Suprapubic skin (tissue), 4 donors: ENCODE data around the gene CDNF. TPM values are rescaled to one million over a fixed set of nuclear protein-coding genes. Genes with fewer than 3 reads are reported as not detected.

Experiments
- DNase-seq, 2 donors: peaks; one replicate each; pipeline ENCODE4 v3.0.0-alpha.2; 2019; ENCODE audit warnings: low spot score in 2 of 2
- H3K27ac ChIP-seq: fragments of 200-600 bp; sonication (generic); one replicate; pipeline ENCODE4 v1.5.1; 2019
- H3K27me3 ChIP-seq: fragments of 200-600 bp; sonication (generic); one replicate; pipeline ENCODE4 v1.5.1; 2019
- H3K36me3 ChIP-seq: fragments of 200-600 bp; sonication (generic); one replicate; pipeline ENCODE4 v1.5.1; 2019
- H3K4me1 ChIP-seq: fragments of 200-600 bp; sonication (generic); one replicate; pipeline ENCODE4 v1.5.1; 2019
- H3K4me3 ChIP-seq: fragments of 200-600 bp; sonication (generic); one replicate; pipeline ENCODE4 v1.5.1; 2019; ENCODE audit warnings: mild to moderate bottlenecking
- H3K9me3 ChIP-seq: fragments of 200-600 bp; sonication (generic); one replicate; pipeline ENCODE4 v1.5.1; 2019
- CTCF ChIP-seq, 2 donors: fragments of 200-600 bp in 1 of 2; fragments of 450-650 bp in 1 of 2; sonication (generic) in 1 of 2; IDR thresholded peaks; one replicate each; pipeline ENCODE4 v1.5.1; 2016 to 2019; ENCODE audit warnings: antibody characterized with exemption in 2 of 2, mild to moderate bottlenecking in 1 of 2, moderate library complexity in 1 of 2
- EP300 ChIP-seq: sonication (generic); formaldehyde crosslinking; IDR thresholded peaks from one replicate; pipeline ENCODE4 v1.6.1; 2017; ENCODE audit warnings: antibody characterized with exemption
- POLR2A ChIP-seq, 2 donors: fragments of 450-650 bp; IDR thresholded peaks; one replicate each; pipeline ENCODE4 v1.6.1; 2017; ENCODE audit warnings: antibody characterized with exemption in 2 of 2, mild to moderate bottlenecking in 2 of 2, moderate library complexity in 2 of 2
- POLR2AphosphoS5 ChIP-seq, 3 donors: sonication (generic); formaldehyde crosslinking; IDR thresholded peaks; one replicate each; pipeline ENCODE4 v1.6.1; 2017; ENCODE audit warnings: antibody characterized with exemption in 3 of 3
- WGBS: methylation state at CpG from one replicate; pipeline ENCODE4 v1.1.5; 2018; 5-methylcytosine and 5-hydroxymethylcytosine counted together
- total RNA-seq, 4 donors: library from RNA; depleted of rRNA; stranded (reverse); fragments of >200 nt; gene quantifications; one replicate each; pipeline ENCODE4 v1.1.0, GENCODE V29; 2016

The CDNF gene
- total RNA-seq, 4 donors from 2014 or later, result 2.3 to 5.3 (median 4.3) TPM

DNA sequence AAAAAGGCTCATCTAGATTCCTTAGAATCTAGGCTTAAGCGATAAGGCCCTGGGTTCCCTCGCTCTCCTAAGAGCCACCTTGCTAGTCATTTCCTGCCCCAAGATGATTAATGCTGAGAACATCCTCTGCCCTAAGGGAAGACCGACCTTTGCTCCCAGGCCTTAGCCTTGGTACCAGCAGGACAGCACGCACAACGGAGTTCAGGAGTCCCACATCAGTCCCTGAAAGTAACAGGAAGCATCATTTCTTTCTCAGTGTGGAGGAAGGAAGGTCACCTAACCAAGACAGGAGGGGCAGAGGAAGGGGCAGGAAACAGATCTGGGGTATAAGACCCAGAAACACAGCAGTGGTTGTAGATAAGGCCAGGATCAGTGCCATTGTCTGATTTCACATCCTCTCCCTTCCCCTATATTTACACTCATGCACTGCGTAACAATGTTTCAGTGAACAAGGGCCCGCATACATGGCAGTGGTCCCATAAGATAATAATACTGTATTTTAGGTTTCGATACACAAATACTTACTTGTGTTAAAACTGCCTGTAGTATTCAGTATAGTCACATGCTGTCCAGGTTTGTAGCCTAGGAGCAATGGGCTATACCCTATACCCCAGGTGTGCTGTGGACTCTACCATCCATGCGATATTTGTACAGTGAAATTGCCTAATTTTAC, 55.0 kb downstream of the CDNF start:
- Histone ChIP-seq H3K4me1 (no peaks in the 10 kb centered on the region), H3K9me3 (peaks cover 7% of the 10 kb centered on the region), H3K27me3 (no peaks in the 10 kb centered on the region), H3K36me3 (no peaks in the 10 kb centered on the region), H3K27ac (no peak overlapping the region), H3K4me3 (no peak overlapping the region)
- DNase-seq, result no peak
- TF ChIP-seq CTCF (IDR thresholded peaks at IDR 0.05) (no peak), POLR2AphosphoS5 (IDR thresholded peaks at IDR 0.05) (no peak), POLR2A (IDR thresholded peaks at IDR 0.05) (no peak), EP300 (no peak)
- WGBS, result 83% methylated on average over 9 of the region's 9 CpGs

GRCh38 chr10:14781763-14782162, 56.1 kb downstream of the CDNF start:
- Histone ChIP-seq H3K4me3 (no peak overlapping the region), H3K4me1 (no peaks in the 10 kb centered on the region), H3K36me3 (no peaks in the 10 kb centered on the region), H3K9me3 (peaks cover 7% of the 10 kb centered on the region), H3K27me3 (no peaks in the 10 kb centered on the region), H3K27ac (no peak overlapping the region)
- DNase-seq, result no peak
- TF ChIP-seq CTCF (IDR thresholded peaks at IDR 0.05), result no peak
- TF ChIP-seq POLR2A (IDR thresholded peaks at IDR 0.05), result no peak
- no peak for TF ChIP-seq POLR2AphosphoS5 (IDR thresholded peaks at IDR 0.05)
- no peak for TF ChIP-seq EP300
- 73% methylated on average over 7 of the region's 7 CpGs for WGBS

DNA sequence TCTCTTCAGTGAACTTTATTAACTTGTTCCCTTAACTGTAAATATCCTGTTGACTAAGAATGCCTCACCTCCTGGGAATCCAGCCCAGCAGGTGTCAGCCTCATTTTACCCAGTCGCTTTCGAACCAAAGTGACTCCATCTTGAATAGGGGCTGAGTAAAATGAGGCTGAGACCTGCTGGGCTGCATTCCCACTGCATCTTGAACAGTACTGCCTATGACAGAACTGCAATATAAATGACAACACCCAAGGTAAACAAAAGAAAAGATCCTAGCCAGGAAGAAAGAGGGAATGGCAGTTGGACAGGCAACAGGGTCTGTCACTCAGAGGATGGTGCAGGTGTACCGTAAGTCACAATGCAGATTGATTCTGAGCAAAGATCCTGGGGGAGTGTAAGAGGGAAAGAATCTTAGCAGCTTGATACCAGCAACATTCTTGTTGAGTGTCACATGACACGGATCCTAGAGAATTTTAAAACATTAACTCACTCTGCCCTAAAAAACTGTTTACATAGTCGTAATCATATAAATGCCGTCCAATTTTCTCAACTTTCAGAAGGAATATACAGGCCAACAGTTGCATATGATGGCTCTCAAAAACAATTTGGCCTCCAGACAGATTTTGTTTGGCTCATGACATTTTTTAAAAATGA, 58.7 kb downstream of the CDNF start:
- WGBS, result 70% methylated on average over 6 of the region's 6 CpGs
- Histone ChIP-seq H3K27ac (no peak overlapping the region), H3K4me3 (no peak overlapping the region), H3K36me3 (no peaks in the 10 kb centered on the region), H3K27me3 (no peaks in the 10 kb centered on the region), H3K9me3 (no peaks in the 10 kb centered on the region), H3K4me1 (no peaks in the 10 kb centered on the region)
- TF ChIP-seq POLR2AphosphoS5 (IDR thresholded peaks at IDR 0.05) (no peak), EP300 (no peak), CTCF (IDR thresholded peaks at IDR 0.05) (no peak), POLR2A (IDR thresholded peaks at IDR 0.05) (no peak)
- no peak for DNase-seq

- no peak for TF ChIP-seq POLR2A (IDR thresholded peaks at IDR 0.05)
- Histone ChIP-seq H3K27me3 (no peaks in the 10 kb centered on the region), H3K36me3 (no peaks in the 10 kb centered on the region), H3K9me3 (no peaks in the 10 kb centered on the region), H3K4me1 (no peaks in the 10 kb centered on the region), H3K27ac (no peak overlapping the region), H3K4me3 (no peak overlapping the region)
- 92% methylated on average over 9 of the region's 9 CpGs for WGBS
- no peak for DNase-seq
Observed at GRCh38 chr10:14776546-14776945, 61.3 kb downstream of the CDNF start.

GRCh38 chr10:14775656-14776055, 62.2 kb downstream of the CDNF start:
- no peaks in the 10 kb centered on the region for H3K9me3 ChIP-seq
- H3K27ac ChIP-seq, result no peak overlapping the region
- no peak for DNase-seq
- WGBS, result 59% methylated on average over 3 of the region's 3 CpGs
- no peak overlapping the region for H3K4me3 ChIP-seq
- no peaks in the 10 kb centered on the region for H3K36me3 ChIP-seq
- no peaks in the 10 kb centered on the region for H3K4me1 ChIP-seq
- no peaks in the 10 kb centered on the region for H3K27me3 ChIP-seq
- TF ChIP-seq POLR2AphosphoS5 (IDR thresholded peaks at IDR 0.05) (no peak), EP300 (no peak), CTCF (IDR thresholded peaks at IDR 0.05) (no peak), POLR2A (IDR thresholded peaks at IDR 0.05) (no peak)
